DND-41 (cell line): ENCODE results near the gene JARID2.

Experiments used
- ATAC-seq: fragments of 200-7000 bp; cut with Tn5 transposase; 3 replicates; pipeline ENCODE4 v1.9.1; 2021; ENCODE audit warnings: low read depth; ENCODE audit not compliant: insufficient read depth
- DNase-seq: peaks from one replicate; pipeline ENCODE4 v3.0.0-alpha.2; 2020
- H2AFZ ChIP-seq: 2 replicates; pipeline ENCODE4 v1.6.0; 2012; ENCODE audit warnings: low read depth, low read length
- H3K27ac ChIP-seq: 2 replicates; pipeline ENCODE4 v1.5.1; 2012; ENCODE audit warnings: low read length, inconsistent platforms
- H3K27me3 ChIP-seq: fragments of 200-600 bp; sonication (generic); 2 replicates; pipeline ENCODE4 v1.6.0; 2012; ENCODE audit warnings: low read length, mild to moderate bottlenecking, inconsistent platforms; ENCODE audit not compliant: insufficient read depth, poor library complexity
- H3K36me3 ChIP-seq: 2 replicates; pipeline ENCODE4 v1.5.1; 2012; ENCODE audit warnings: low read length, inconsistent platforms; ENCODE audit not compliant: insufficient read depth
- H3K4me1 ChIP-seq: 2 replicates; pipeline ENCODE4 v1.5.1; 2012; ENCODE audit warnings: mild to moderate bottlenecking, low read length; ENCODE audit not compliant: insufficient read depth
- H3K4me2 ChIP-seq: 2 replicates; pipeline ENCODE4 v1.6.0; 2012; ENCODE audit warnings: mild to moderate bottlenecking, moderate library complexity, low read length, inconsistent platforms; ENCODE audit not compliant: insufficient read depth
- H3K4me3 ChIP-seq, 2 experiments: fragments of 200-600 bp in 1 of 2; shearing (Covaris generic) in 1 of 2; 2 replicates each; pipeline ENCODE4 v1.5.1; 2012 to 2016; ENCODE audit warnings: inconsistent platforms in 2 of 2, low read length in 2 of 2, mild to moderate bottlenecking in 2 of 2, low read depth in 1 of 2, moderate library complexity in 1 of 2
- H3K79me2 ChIP-seq: 2 replicates; pipeline ENCODE4 v1.6.0; 2012; ENCODE audit warnings: low read length, inconsistent platforms; ENCODE audit not compliant: insufficient read depth
- H3K9ac ChIP-seq: 2 replicates; pipeline ENCODE4 v1.6.0; 2012; ENCODE audit warnings: low read depth, mild to moderate bottlenecking, inconsistent platforms, low read length, moderate library complexity
- H3K9me3 ChIP-seq: 2 replicates; pipeline ENCODE4 v1.5.1; 2012; ENCODE audit warnings: low read length, moderate library complexity, mild to moderate bottlenecking, inconsistent platforms; ENCODE audit not compliant: insufficient read depth, severe bottlenecking
- H4K20me1 ChIP-seq: 2 replicates; pipeline ENCODE4 v1.6.0; 2012; ENCODE audit warnings: low read length; ENCODE audit not compliant: insufficient read depth
- CTCF ChIP-seq: IDR thresholded peaks from 2 replicates; pipeline ENCODE4 v1.5.1; 2012; ENCODE audit warnings: borderline replicate concordance, low read length, moderate library complexity, mild to moderate bottlenecking; ENCODE audit not compliant: poor library complexity, severe bottlenecking; ENCODE audit errors: extremely low read depth
- EZH2 ChIP-seq: IDR thresholded peaks from 3 replicates; pipeline ENCODE4 v1.6.1; 2012; ENCODE audit warnings: borderline replicate concordance, low read depth, mild to moderate bottlenecking, moderate library complexity, low read length, inconsistent platforms; ENCODE audit not compliant: severe bottlenecking

JARID2 gene

GRCh38 chr6:15462256-15462655 lies 216.4 kb downstream of the JARID2 start:
- Histone ChIP-seq H3K4me1 (no peaks in the 10 kb centered on the region), H3K27ac (no peak overlapping the region), H3K27me3 (no peaks in the 10 kb centered on the region), H3K4me2 (no peak overlapping the region), H4K20me1 (peaks cover 5% of the 10 kb centered on the region), H3K9me3 (no peaks in the 10 kb centered on the region), H2AFZ (no peak overlapping the region), H3K36me3 (no peaks in the 10 kb centered on the region), H3K9ac (no peak overlapping the region), H3K79me2 (peaks cover 7% of the 10 kb centered on the region; the same call in 1 of the 2 replicates), H3K4me3 (no peak overlapping the region)
- ATAC-seq (no peak), DNase-seq (no peak)
- TF ChIP-seq EZH2, result no peak
- TF ChIP-seq CTCF, result no peak

- Histone ChIP-seq H3K4me3 (no peak overlapping the region), H3K79me2 (peaks cover 7% of the 10 kb centered on the region; the same call in 1 of the 2 replicates), H2AFZ (no peak overlapping the region), H3K9ac (no peak overlapping the region), H3K27me3 (no peaks in the 10 kb centered on the region), H3K27ac (no peak overlapping the region), H3K36me3 (no peaks in the 10 kb centered on the region), H4K20me1 (peaks cover 5% of the 10 kb centered on the region), H3K4me2 (no peak overlapping the region), H3K9me3 (no peaks in the 10 kb centered on the region), H3K4me1 (no peaks in the 10 kb centered on the region)
- no peak for TF ChIP-seq EZH2
- no peak for DNase-seq
- no peak for ATAC-seq
Observed at GRCh38 chr6:15462717-15463525, 217.1 kb downstream of the JARID2 start.

GRCh38 chr6:15464211-15464725 lies 218.4 kb downstream of the JARID2 start:
- no peaks in the 10 kb centered on the region for H3K27me3 ChIP-seq
- H3K9ac ChIP-seq, result no peak overlapping the region
- ATAC-seq (peak; percentile 65; the same call in 2 of the 3 replicates), DNase-seq (peak; percentile 48)
- peak; percentile 75 for TF ChIP-seq CTCF
- TF ChIP-seq EZH2, result no peak
- H3K4me1 ChIP-seq, result no peaks in the 10 kb centered on the region
- H3K27ac ChIP-seq, result no peak overlapping the region
- H2AFZ ChIP-seq, result no peak overlapping the region
- peaks cover 5% of the 10 kb centered on the region for H4K20me1 ChIP-seq
- no peak overlapping the region for H3K4me3 ChIP-seq
- no peaks in the 10 kb centered on the region for H3K9me3 ChIP-seq
- H3K4me2 ChIP-seq, result no peak overlapping the region
- peaks cover 8% of the 10 kb centered on the region for H3K36me3 ChIP-seq
- peaks cover 7% of the 10 kb centered on the region; the same call in 1 of the 2 replicates for H3K79me2 ChIP-seq

GRCh38 chr6:15465212-15465611 lies 219.3 kb downstream of the JARID2 start:
- no peak for TF ChIP-seq EZH2
- no peak for TF ChIP-seq CTCF
- Histone ChIP-seq H3K4me3 (no peak overlapping the region), H4K20me1 (peaks cover 5% of the 10 kb centered on the region), H3K27ac (no peak overlapping the region), H3K36me3 (peaks cover 14% of the 10 kb centered on the region), H3K4me1 (no peaks in the 10 kb centered on the region), H3K4me2 (no peak overlapping the region), H2AFZ (no peak overlapping the region), H3K9me3 (no peaks in the 10 kb centered on the region), H3K9ac (no peak overlapping the region), H3K27me3 (no peaks in the 10 kb centered on the region), H3K79me2 (peaks cover 7% of the 10 kb centered on the region; the same call in 1 of the 2 replicates)
- ATAC-seq, result no peak
- no peak for DNase-seq
